ENCODE measurements around the gene DET1. TPM values are rescaled to one million over a fixed set of nuclear protein-coding genes. Genes with fewer than 3 reads are reported as not detected.

DET1 gene
- total and polyA plus RNA-seq, 2 of the 13 experiments (the other 11 are each of a cell fraction or from before 2014, with no cell fraction given) = 2.2 to 4.2 TPM

Small RNA genes within 50 kb of the gene (small RNA-seq; reads per million reads assigned to genes)
- gene AC013489.2 (ENCODE audit: insufficient read depth in 2 of 3, insufficient read length in 3 of 3, low read depth in 2 of 3, low replicate concordance in 1 of 3) = 0 reads per million in 3 experiments

Other genes starting within 250 kb of the DET1 start
- 79.2 and 107 TPM in 2 replicates for gene MRPL46, start 79.3 kb downstream of the DET1 start, total RNA-seq (2016; rRNA removed; fragmentation: Illumina TruSeq; extraction: Trizol)
- gene MRPL46, start 79.3 kb downstream of the DET1 start, polyA plus RNA-seq (2011; rRNA removed) = 56.1 and 62.9 TPM in 2 replicates
- 72.7 and 94.1 TPM in 2 replicates for gene MRPS11, start 79.0 kb downstream of the DET1 start, total RNA-seq (2016; rRNA removed; fragmentation: Illumina TruSeq; extraction: Trizol)
- gene MRPS11, start 79.0 kb downstream of the DET1 start, polyA plus RNA-seq (2011; rRNA removed) = 47.7 and 50.1 TPM in 2 replicates
- 115 and 118 TPM in 2 replicates for gene AEN, start 74.7 kb upstream of the DET1 start, total RNA-seq (2016; rRNA removed; fragmentation: Illumina TruSeq; extraction: Trizol)
- gene AEN, start 74.7 kb upstream of the DET1 start, polyA plus RNA-seq (2011; rRNA removed) = 51.3 and 55.2 TPM in 2 replicates
- 6.3 and 10.5 TPM in 2 replicates for gene ISG20, start 92.3 kb upstream of the DET1 start, total RNA-seq (2016; rRNA removed; fragmentation: Illumina TruSeq; extraction: Trizol)
- gene ISG20, start 92.3 kb upstream of the DET1 start, polyA plus RNA-seq (2011; rRNA removed) = 31.5 and 50.8 TPM in 2 replicates